Panc1 (cell line): ENCODE results near the gene RPS16.

ENCODE experiments used
- CTCF ChIP-seq: fragments of 450-650 bp; IDR thresholded peaks from 2 replicates; pipeline ENCODE4 v1.5.1; 2017; ENCODE audit warnings: mild to moderate bottlenecking
- REST ChIP-seq, 2 experiments: IDR thresholded peaks; 2 replicates each; pipeline ENCODE4 v1.6.1; 2011 to 2012; ENCODE audit warnings: low read depth in 2 of 2, control low read depth in 1 of 2, low read length in 1 of 2, mild to moderate bottlenecking in 1 of 2, moderate library complexity in 1 of 2; ENCODE audit not compliant: insufficient read depth in 1 of 2
- SIN3A ChIP-seq: IDR thresholded peaks from 2 replicates; pipeline ENCODE4 v1.6.1; 2012; ENCODE audit warnings: low read depth, mild to moderate bottlenecking, low read length, moderate library complexity, borderline replicate concordance; ENCODE audit not compliant: insufficient read depth

GRCh38 chr19:39388657-39389056 is 47.1 kb downstream of the RPS16 start:
- TF ChIP-seq REST (IDR thresholded peaks at IDR 0.05; ENCODE audit: insufficient read depth in 1 of 2, low read depth in 2 of 2, low read length in 1 of 2), result no peak
- TF ChIP-seq CTCF, result no peak
- no peak for TF ChIP-seq SIN3A
